Measurements from ENCODE around the gene SHTN1.

Gene SHTN1, protein sequence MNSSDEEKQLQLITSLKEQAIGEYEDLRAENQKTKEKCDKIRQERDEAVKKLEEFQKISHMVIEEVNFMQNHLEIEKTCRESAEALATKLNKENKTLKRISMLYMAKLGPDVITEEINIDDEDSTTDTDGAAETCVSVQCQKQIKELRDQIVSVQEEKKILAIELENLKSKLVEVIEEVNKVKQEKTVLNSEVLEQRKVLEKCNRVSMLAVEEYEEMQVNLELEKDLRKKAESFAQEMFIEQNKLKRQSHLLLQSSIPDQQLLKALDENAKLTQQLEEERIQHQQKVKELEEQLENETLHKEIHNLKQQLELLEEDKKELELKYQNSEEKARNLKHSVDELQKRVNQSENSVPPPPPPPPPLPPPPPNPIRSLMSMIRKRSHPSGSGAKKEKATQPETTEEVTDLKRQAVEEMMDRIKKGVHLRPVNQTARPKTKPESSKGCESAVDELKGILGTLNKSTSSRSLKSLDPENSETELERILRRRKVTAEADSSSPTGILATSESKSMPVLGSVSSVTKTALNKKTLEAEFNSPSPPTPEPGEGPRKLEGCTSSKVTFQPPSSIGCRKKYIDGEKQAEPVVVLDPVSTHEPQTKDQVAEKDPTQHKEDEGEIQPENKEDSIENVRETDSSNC

DNA sequence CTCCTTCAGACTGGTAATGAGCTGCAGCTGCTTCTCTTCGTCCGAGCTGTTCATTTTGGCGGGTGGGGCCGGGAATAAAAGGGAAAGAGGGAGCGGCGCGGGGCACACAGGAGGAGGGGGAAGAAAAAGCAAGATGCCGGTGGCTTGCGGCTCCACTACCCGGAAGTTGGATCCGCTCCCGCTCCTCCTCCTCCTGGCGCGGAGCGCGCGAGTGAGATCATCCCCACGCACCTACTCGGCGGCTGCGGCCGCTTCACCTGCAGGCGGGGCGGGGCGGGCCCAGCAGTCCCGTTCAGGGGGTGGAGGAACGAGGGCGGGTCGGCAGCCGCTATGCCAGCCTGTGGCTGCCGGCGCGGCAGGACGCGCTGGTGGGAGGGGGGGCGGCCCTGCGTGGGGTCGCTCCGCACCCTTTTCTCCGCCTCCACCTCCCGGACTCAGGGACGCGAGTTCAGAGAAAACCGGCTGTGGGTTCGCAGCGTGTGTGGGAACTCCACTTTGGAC is at the start of gene SHTN1:
SHTN1 (minus strand) TSS at position 162 of the 501 bp plus-strand sequence; CDS start at position 54, 108 bp downstream.
- WGBS (ENCODE audit: insufficient coverage, insufficient read length), result no CpG with 5 or more reads among the region's 46 CpGs
- no peak within 1 kb of the TSS for H3K27ac ChIP-seq (ENCODE audit: low read length)
- no peaks in the 10 kb centered on the region for H3K27me3 ChIP-seq (ENCODE audit: control insufficient read depth, insufficient read depth, low read length)
- H3K4me3 ChIP-seq (ENCODE audit: low read length), result peak within 1 kb of the TSS; percentile 76
- no peaks in the 10 kb centered on the region for H3K9me3 ChIP-seq (ENCODE audit: control insufficient read depth, insufficient read depth, low read length)
- no peaks in the 10 kb centered on the region for H3K4me1 ChIP-seq (ENCODE audit: control insufficient read depth, insufficient read depth, low read length)
- no peaks in the 10 kb centered on the region for H3K36me3 ChIP-seq (ENCODE audit: control insufficient read depth, insufficient read depth, low read length)
- no peak for DNase-seq (ENCODE audit: low read depth, low spot score)

DNA sequence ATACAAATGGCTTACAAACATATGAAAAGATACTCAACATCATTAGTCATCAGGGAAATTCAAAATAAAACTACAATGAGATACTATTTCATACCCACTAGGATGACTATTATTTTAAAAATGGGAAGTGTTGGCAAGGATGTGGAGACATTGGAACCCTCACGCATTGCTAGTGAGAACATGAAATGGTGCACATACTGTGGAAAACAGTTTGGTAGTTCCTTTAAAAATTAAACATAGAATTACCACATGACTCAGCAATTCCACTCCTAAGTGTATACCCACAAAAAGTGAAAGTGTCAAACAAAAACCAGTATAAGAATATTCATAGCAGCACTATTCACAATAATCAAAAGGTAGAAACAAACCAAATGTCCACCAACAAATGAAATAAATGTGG is 48.5 kb upstream of the SHTN1 start:
- H3K27me3 ChIP-seq (ENCODE audit: control insufficient read depth, insufficient read depth, low read length), result no peaks in the 10 kb centered on the region
- H3K27ac ChIP-seq (ENCODE audit: low read length), result no peak overlapping the region
- no peak overlapping the region for H3K4me3 ChIP-seq (ENCODE audit: low read length)
- WGBS (ENCODE audit: insufficient coverage, insufficient read length), result no CpG with 5 or more reads among the region's 1 CpG
- no peaks in the 10 kb centered on the region for H3K36me3 ChIP-seq (ENCODE audit: control insufficient read depth, insufficient read depth, low read length)
- no peak for DNase-seq (ENCODE audit: low read depth, low spot score)
- no peaks in the 10 kb centered on the region for H3K9me3 ChIP-seq (ENCODE audit: control insufficient read depth, insufficient read depth, low read length)
- H3K4me1 ChIP-seq (ENCODE audit: control insufficient read depth, insufficient read depth, low read length), result no peaks in the 10 kb centered on the region

DNA sequence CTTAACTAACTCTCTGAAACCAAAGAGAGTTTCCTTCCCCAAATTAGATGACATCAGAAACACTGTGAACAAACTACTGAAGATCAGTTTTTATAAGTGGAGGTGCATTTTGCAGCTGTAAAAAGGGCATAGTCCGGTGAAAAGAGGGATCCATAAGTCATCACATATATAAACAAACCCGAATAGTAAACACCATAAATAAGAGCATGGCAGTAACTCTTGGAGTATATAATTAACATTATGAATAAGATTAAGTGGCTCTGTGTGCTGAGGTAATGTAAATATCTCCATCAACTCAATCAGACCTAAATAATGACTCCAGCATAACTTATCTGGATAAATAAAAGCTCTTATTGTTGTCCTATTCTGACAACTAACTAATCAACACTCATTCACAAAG is 43.0 kb upstream of the SHTN1 start:
- H3K27me3 ChIP-seq (ENCODE audit: control insufficient read depth, insufficient read depth, low read length), result no peaks in the 10 kb centered on the region
- no peaks in the 10 kb centered on the region for H3K9me3 ChIP-seq (ENCODE audit: control insufficient read depth, insufficient read depth, low read length)
- H3K36me3 ChIP-seq (ENCODE audit: control insufficient read depth, insufficient read depth, low read length), result no peaks in the 10 kb centered on the region
- no peak overlapping the region for H3K27ac ChIP-seq (ENCODE audit: low read length)
- H3K4me1 ChIP-seq (ENCODE audit: control insufficient read depth, insufficient read depth, low read length), result no peaks in the 10 kb centered on the region
- DNase-seq (ENCODE audit: low read depth, low spot score), result no peak
- WGBS (ENCODE audit: insufficient coverage, insufficient read length), result no CpG with 5 or more reads among the region's 2 CpGs
- no peak overlapping the region for H3K4me3 ChIP-seq (ENCODE audit: low read length)

DNA sequence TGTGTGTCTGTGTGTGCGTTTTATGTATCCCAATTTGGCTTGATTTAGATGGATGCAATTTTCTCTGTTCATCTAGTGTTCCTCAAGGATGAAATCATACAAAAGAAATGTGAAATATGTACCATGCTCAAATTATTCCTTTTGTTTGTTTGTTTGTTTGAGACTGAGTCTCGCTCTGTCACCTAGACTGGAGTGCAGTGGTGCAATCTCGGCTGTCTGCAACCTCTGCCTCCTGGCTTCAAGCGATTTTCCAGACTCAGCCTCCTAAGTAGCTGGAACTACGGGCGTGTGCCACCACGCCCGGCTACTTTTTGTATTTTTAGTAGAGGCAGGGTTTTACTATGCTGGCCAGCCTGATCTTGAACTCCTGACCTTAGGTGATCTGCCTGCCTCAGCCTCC is 11.3 kb upstream of the SHTN1 start:
- no peak overlapping the region for H3K4me3 ChIP-seq (ENCODE audit: low read length)
- H3K36me3 ChIP-seq (ENCODE audit: control insufficient read depth, insufficient read depth, low read length), result no peaks in the 10 kb centered on the region
- no peaks in the 10 kb centered on the region for H3K27me3 ChIP-seq (ENCODE audit: control insufficient read depth, insufficient read depth, low read length)
- H3K4me1 ChIP-seq (ENCODE audit: control insufficient read depth, insufficient read depth, low read length), result no peaks in the 10 kb centered on the region
- no peaks in the 10 kb centered on the region for H3K9me3 ChIP-seq (ENCODE audit: control insufficient read depth, insufficient read depth, low read length)
- H3K27ac ChIP-seq (ENCODE audit: low read length), result no peak overlapping the region
- no peak for DNase-seq (ENCODE audit: low read depth, low spot score)
- no CpG with 5 or more reads among the region's 8 CpGs for WGBS (ENCODE audit: insufficient coverage, insufficient read length)

DNA sequence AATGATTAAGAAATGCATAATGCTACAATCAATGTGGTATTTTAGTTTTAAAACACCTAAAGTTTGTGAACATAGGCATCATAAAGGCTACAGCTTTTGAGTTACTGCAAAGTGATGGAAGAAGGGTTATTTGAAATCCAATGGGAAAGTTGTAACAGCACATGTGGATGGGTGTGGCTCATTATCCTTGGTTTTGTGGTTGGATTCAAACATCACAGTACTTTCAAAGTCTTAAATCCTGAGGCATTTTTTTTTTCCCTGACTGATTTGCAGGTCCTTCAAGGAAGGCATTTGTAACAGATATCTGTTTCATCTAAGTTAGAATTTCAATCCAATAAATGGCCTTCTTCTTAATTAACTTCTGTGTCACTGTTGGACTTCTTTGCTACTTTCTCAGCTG is 9.8 kb upstream of the SHTN1 start:
- no peak overlapping the region for H3K27ac ChIP-seq (ENCODE audit: low read length)
- H3K9me3 ChIP-seq (ENCODE audit: control insufficient read depth, insufficient read depth, low read length), result no peaks in the 10 kb centered on the region
- no peak overlapping the region for H3K4me3 ChIP-seq (ENCODE audit: low read length)
- H3K4me1 ChIP-seq (ENCODE audit: control insufficient read depth, insufficient read depth, low read length), result no peaks in the 10 kb centered on the region
- no peaks in the 10 kb centered on the region for H3K27me3 ChIP-seq (ENCODE audit: control insufficient read depth, insufficient read depth, low read length)
- no peaks in the 10 kb centered on the region for H3K36me3 ChIP-seq (ENCODE audit: control insufficient read depth, insufficient read depth, low read length)
- no peak for DNase-seq (ENCODE audit: low read depth, low spot score)

DNA sequence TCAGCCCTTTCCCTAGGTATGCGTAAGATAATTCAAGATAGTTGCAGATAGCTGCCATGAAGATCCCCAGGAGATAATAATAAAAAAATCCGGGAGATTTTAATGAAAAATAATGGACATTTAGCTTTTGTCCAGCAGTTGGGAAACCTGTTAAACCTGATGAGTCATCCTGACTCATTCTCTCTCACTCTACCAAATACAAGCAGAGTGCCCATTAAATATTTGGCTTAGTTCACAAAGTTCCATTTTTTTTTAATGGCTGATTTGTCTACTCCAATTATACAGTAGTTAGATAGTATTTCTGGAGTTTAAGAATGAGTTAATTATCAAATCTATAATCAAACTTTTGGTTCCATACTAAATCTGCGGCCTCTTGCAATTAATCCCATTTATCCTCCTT is 2.1 kb upstream of the SHTN1 start:
- H3K9me3 ChIP-seq (ENCODE audit: control insufficient read depth, insufficient read depth, low read length), result no peaks in the 10 kb centered on the region
- no peaks in the 10 kb centered on the region for H3K4me1 ChIP-seq (ENCODE audit: control insufficient read depth, insufficient read depth, low read length)
- WGBS (ENCODE audit: insufficient coverage, insufficient read length), result no CpG with 5 or more reads among the region's 3 CpGs
- H3K36me3 ChIP-seq (ENCODE audit: control insufficient read depth, insufficient read depth, low read length), result no peaks in the 10 kb centered on the region
- H3K27ac ChIP-seq (ENCODE audit: low read length), result no peak overlapping the region
- H3K27me3 ChIP-seq (ENCODE audit: control insufficient read depth, insufficient read depth, low read length), result no peaks in the 10 kb centered on the region
- no peak for DNase-seq (ENCODE audit: low read depth, low spot score)
- no peak overlapping the region for H3K4me3 ChIP-seq (ENCODE audit: low read length)

DNA sequence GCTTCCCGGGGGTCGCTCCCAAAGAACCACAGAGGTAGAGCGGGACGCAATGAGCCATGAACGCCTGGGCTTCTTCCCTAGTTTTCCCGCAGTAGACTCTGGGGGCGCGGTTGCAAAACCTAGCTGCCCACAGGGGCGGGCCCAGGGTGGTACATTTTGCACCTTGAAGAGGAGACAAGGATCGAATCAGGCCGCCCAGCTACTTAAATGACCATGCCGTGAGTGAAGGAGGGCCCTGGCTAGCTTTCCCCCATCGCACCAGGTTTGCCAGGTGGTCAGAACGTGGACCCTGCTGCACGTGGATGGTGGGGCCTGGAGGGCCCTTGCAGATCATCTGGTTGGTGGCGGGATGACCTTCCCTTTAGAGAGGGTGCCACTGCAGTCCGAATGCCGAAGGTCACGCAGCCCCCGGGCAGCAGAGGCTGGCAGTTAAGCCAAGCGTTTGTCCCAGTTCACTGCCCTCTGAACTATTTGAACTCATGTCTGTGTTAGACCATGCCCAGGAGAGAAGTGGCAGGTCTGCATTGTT is 604 bp upstream of the SHTN1 start:
- H3K27ac ChIP-seq (ENCODE audit: low read length), result no peak overlapping the region
- H3K4me3 ChIP-seq (ENCODE audit: low read length), result peak overlapping the region; percentile 76; the same call in 1 of the 2 replicates
- WGBS (ENCODE audit: insufficient coverage, insufficient read length), result no CpG with 5 or more reads among the region's 21 CpGs
- no peaks in the 10 kb centered on the region for H3K9me3 ChIP-seq (ENCODE audit: control insufficient read depth, insufficient read depth, low read length)
- no peaks in the 10 kb centered on the region for H3K27me3 ChIP-seq (ENCODE audit: control insufficient read depth, insufficient read depth, low read length)
- H3K36me3 ChIP-seq (ENCODE audit: control insufficient read depth, insufficient read depth, low read length), result no peaks in the 10 kb centered on the region
- DNase-seq (ENCODE audit: low read depth, low spot score), result no peak
- H3K4me1 ChIP-seq (ENCODE audit: control insufficient read depth, insufficient read depth, low read length), result no peaks in the 10 kb centered on the region

DNA sequence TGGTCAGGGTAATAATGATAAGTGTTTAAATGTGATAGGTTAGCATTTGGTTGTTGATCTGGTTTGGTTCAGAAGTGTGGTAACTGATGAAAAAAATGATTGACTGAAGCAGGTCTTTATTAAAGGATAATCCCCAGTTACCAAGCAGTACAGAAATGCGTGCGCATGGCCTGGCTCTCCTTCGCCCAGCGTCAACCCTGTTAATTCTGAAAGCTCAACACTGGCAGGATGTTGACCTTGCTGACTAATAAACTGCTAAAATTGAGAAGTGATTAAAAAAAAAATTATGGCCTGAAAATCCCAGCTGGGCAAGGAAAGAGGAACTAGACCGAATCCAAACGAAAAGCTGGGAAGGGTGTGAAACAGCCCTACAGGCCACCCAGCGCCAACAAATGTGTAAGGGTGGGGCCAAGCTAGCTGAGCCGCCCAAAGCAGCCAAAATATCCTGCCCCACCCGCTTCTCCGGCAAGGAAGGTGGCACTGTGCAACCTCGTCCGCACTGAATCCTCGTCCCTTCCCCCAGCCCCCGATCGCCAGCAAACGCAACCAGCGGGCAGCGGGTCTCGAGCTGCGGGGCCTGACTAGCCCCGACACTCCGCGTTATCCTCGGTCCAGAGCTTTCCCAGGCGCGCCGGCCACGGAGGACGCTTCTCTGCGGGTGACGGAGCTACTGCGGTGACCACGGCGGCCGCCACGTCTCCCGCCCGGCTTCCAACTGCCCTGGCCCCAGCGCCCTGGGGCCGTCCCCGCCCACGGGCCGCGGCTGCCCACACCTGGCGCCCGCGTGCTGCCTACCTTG is 561 bp downstream of the SHTN1 start:
- H3K27ac ChIP-seq (ENCODE audit: low read length), result no peak overlapping the region
- H3K4me3 ChIP-seq (ENCODE audit: low read length), result peak overlapping the region; percentile 76
- H3K4me1 ChIP-seq (ENCODE audit: control insufficient read depth, insufficient read depth, low read length), result no peaks in the 10 kb centered on the region
- WGBS (ENCODE audit: insufficient coverage, insufficient read length), result no CpG with 5 or more reads among the region's 47 CpGs
- no peaks in the 10 kb centered on the region for H3K9me3 ChIP-seq (ENCODE audit: control insufficient read depth, insufficient read depth, low read length)
- DNase-seq (ENCODE audit: low read depth, low spot score), result no peak
- H3K36me3 ChIP-seq (ENCODE audit: control insufficient read depth, insufficient read depth, low read length), result no peaks in the 10 kb centered on the region
- no peaks in the 10 kb centered on the region for H3K27me3 ChIP-seq (ENCODE audit: control insufficient read depth, insufficient read depth, low read length)

DNA sequence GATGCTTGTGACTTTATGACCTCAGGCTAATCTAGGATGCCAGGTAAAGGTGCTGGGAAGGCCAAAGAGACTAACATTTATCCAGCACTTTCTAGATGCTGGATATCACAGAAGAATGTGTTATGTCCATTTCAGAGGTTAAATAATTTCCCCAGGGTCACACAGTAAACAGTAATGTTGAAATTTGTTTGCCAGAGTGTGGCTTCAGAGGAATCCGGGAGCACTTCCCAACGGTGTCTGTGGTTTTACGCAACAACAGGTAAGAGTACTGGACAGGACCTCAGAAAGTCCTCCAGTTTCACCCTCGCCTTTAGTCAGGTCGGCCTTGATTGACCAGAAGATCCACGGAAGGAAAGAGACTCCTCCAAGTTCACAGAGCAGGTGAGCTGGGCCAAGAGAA is 1.7 kb downstream of the SHTN1 start:
- H3K9me3 ChIP-seq (ENCODE audit: control insufficient read depth, insufficient read depth, low read length), result no peaks in the 10 kb centered on the region
- no peaks in the 10 kb centered on the region for H3K36me3 ChIP-seq (ENCODE audit: control insufficient read depth, insufficient read depth, low read length)
- H3K4me3 ChIP-seq (ENCODE audit: low read length), result no peak overlapping the region
- H3K4me1 ChIP-seq (ENCODE audit: control insufficient read depth, insufficient read depth, low read length), result no peaks in the 10 kb centered on the region
- no peaks in the 10 kb centered on the region for H3K27me3 ChIP-seq (ENCODE audit: control insufficient read depth, insufficient read depth, low read length)
- DNase-seq (ENCODE audit: low read depth, low spot score), result no peak
- no CpG with 5 or more reads among the region's 6 CpGs for WGBS (ENCODE audit: insufficient coverage, insufficient read length)
- H3K27ac ChIP-seq (ENCODE audit: low read length), result no peak overlapping the region

DNA sequence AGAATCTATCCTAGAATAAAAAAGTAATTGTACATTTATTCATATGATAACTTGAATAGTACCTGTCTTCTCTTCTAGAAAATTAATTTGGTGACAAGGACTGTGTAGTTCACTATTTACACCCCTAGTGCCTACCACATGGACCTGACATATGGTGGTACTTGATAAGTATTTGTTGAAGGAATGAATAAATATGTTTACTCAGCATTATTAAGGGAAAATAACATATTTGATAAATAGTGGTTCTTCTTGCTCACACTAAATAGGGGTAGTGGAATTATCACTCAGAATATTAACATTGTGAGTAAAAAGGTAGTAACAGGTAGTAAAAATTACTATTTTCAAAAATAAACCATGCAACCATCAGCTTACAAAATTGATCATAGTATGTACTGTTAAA is 2.8 kb downstream of the SHTN1 start:
- no peak overlapping the region for H3K27ac ChIP-seq (ENCODE audit: low read length)
- H3K4me3 ChIP-seq (ENCODE audit: low read length), result no peak overlapping the region
- no peak for DNase-seq (ENCODE audit: low read depth, low spot score)
- H3K27me3 ChIP-seq (ENCODE audit: control insufficient read depth, insufficient read depth, low read length), result no peaks in the 10 kb centered on the region
- no peaks in the 10 kb centered on the region for H3K4me1 ChIP-seq (ENCODE audit: control insufficient read depth, insufficient read depth, low read length)
- H3K9me3 ChIP-seq (ENCODE audit: control insufficient read depth, insufficient read depth, low read length), result no peaks in the 10 kb centered on the region
- H3K36me3 ChIP-seq (ENCODE audit: control insufficient read depth, insufficient read depth, low read length), result no peaks in the 10 kb centered on the region

Data from iPS DF 6.9 (cell line).